Spleen (tissue), 11 donors: ENCODE measurements around the gene BPIFB1. TPM values are rescaled to one million over a fixed set of nuclear protein-coding genes. Genes with fewer than 3 reads are reported as not detected.

Source experiments
- DNase-seq: peaks from one replicate; pipeline ENCODE4 v3.0.0-alpha.2; 2020
- H3K27ac ChIP-seq, 8 donors: fragments of 200-600 bp; sonication (generic) in 7 of 8; 1 replicate in 4 of 8; 2 replicates in 4 of 8; pipeline versions ENCODE4 v1.5.0 to v1.8.0; 2016 to 2021; ENCODE audit warnings: inconsistent platforms in 4 of 8, mild to moderate bottlenecking in 4 of 8, moderate library complexity in 1 of 8
- H3K27me3 ChIP-seq, 7 donors: fragments of 200-600 bp; sonication (generic) in 6 of 7; replicated peaks in 1 of 7; 1 replicate in 4 of 7; 2 replicates in 3 of 7; pipeline versions ENCODE4 v1.5.0 to v1.8.0; 2016 to 2021; ENCODE audit warnings: inconsistent platforms in 3 of 7, mild to moderate bottlenecking in 1 of 7
- H3K36me3 ChIP-seq, 6 donors: fragments of 200-600 bp; sonication (generic) in 5 of 6; 1 replicate in 4 of 6; 2 replicates in 2 of 6; pipeline versions ENCODE4 v1.5.0 to v1.8.0; 2016 to 2021; ENCODE audit warnings: inconsistent platforms in 2 of 6
- H3K4me1 ChIP-seq, 6 donors: fragments of 200-600 bp; sonication (generic) in 5 of 6; 1 replicate in 3 of 6; 2 replicates in 3 of 6; pipeline versions ENCODE4 v1.5.0 to v1.8.0; 2016 to 2021; ENCODE audit warnings: inconsistent platforms in 3 of 6
- H3K4me3 ChIP-seq, 8 donors: fragments of 200-600 bp; sonication (generic) in 7 of 8; 1 replicate in 4 of 8; 2 replicates in 4 of 8; pipeline versions ENCODE4 v1.5.0 to v1.8.0; 2016 to 2021; ENCODE audit warnings: inconsistent platforms in 4 of 8, mild to moderate bottlenecking in 4 of 8, moderate library complexity in 2 of 8
- H3K9me3 ChIP-seq, 8 donors: fragments of 200-600 bp; sonication (generic) in 7 of 8; 1 replicate in 4 of 8; 2 replicates in 4 of 8; pipeline versions ENCODE4 v1.5.0 to v1.8.0; 2016 to 2021; ENCODE audit warnings: inconsistent platforms in 4 of 8
- POLR2A ChIP-seq, 3 donors: fragments of 450-650 bp; IDR thresholded peaks; one replicate each; pipeline ENCODE4 v1.5.1; 2017; ENCODE audit warnings: antibody characterized with exemption in 3 of 3, mild to moderate bottlenecking in 1 of 3
- POLR2AphosphoS5 ChIP-seq, 3 donors: sonication (generic); formaldehyde crosslinking; IDR thresholded peaks; one replicate each; pipeline ENCODE4 v1.5.1; 2017; ENCODE audit warnings: antibody characterized with exemption in 3 of 3
- WGBS, 5 donors: extraction: QIAGEN DNeasy Blood & Tissue Kit in 3 of 5; methylation state at CpG; one replicate each; pipeline versions ENCODE4 v1.1.5 to v1.1.7; 2013 to 2018; 5-methylcytosine and 5-hydroxymethylcytosine counted together
- intact Hi-C: fragments of 100-400 bp; cut with DNase I; formaldehyde crosslinking; loops from one replicate; pipeline ENCODE4 v1.15.0; 2023; ENCODE audit warnings: low total_unique reads
- polyA plus RNA-seq, 3 donors: library from polyadenylated mRNA; stranded (reverse); fragments of 200-250 nt; gene quantifications; one replicate each; pipeline ENCODE4 v1.2.1, GENCODE V29; 2013
- total RNA-seq, 7 donors: library from RNA; depleted of rRNA in 3 of 7; stranded (reverse); fragments of >200 nt in 3 of 7; fragmentation: NEBNext Ultra II Directional in 4 of 7; extraction: Animal tissue kit (Norgen Biotek cat#: 25700) in 4 of 7; gene quantifications; one replicate each; pipeline versions ENCODE4 v1.1.0 to v1.2.1, GENCODE V29; 2016 to 2021
- TF ChIP-seq, protein P1 (sequence below), 11 experiments: fragments of 200-600 bp in 7 of 11; fragments of 450-650 bp in 4 of 11; sonication (generic) in 4 of 11; IDR thresholded peaks in 8 of 11; conservative IDR thresholded peaks in 3 of 11; 1 replicate in 7 of 11; 2 replicates in 4 of 11; pipeline versions ENCODE4 v1.4.0 to v1.8.0; 2016 to 2021; ENCODE audit warnings: antibody characterized with exemption in 11 of 11, inconsistent platforms in 4 of 11, mild to moderate bottlenecking in 1 of 11
- donor health status: healthy with polysubstance abuse.
- donor health status: DM: no; HTN: no; CAD: no; lungs with moderate emphysema.
- donor health status: DM: no; HTN: no; CAD: no.
- donor health status: Bipolar disorder and iron deficiency.
- donor health status: healthy.
- donor health status: DM: no; HTN: no; CAD: no.
- donor health status: DM: yes; HTN: yes; CAD: no.

BPIFB1 gene
- total and polyA plus RNA-seq, 10 donors = 0.06 TPM; not detected in 8

DNA sequence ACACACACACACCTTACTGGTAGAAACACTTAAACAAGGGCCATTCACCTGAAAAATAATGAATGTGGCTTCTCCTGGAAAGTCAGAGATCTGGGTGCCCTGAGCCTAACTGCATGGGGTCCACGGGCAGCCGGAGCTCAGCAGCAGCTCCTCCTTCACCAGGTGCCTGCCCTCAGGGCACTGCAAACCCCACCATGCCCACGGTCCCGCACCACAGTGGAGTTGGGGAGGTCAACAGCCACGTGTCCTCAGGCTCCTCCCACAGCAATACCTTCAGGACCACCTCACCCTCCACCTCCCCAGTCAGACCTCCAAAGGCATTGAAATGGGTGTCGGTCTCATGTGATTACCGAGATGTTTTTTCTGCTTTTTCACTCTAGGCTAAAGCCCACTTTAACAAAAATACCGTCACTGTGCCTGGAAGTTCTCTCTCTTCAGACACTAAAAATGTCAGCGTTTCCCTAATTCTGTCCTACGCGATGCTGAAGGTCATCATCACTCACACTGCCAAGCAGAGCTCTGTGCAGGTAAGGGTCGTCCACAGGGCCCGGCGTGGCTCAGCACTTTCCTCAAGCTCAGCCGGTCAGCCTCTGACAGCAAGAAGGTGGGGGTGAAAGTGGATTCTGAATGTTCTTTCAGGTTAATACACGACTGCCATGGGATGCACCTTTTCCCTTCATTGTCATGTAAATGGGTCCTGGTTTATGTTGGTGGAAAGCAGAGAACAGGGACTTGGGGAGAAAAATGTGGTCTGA is 69.4 kb downstream of the BPIFB1 start:
- Histone ChIP-seq H3K4me1 (no peaks in the 10 kb centered on the region), H3K4me3 (no peak overlapping the region), H3K27ac (no peak overlapping the region), H3K9me3 (no peaks in the 10 kb centered on the region), H3K27me3 (no peaks in the 10 kb centered on the region), H3K36me3 (peaks cover 0 to 94% (median 30%) of the 10 kb centered on the region in 6 donors)
- WGBS, 5 donors = 86 to 92% (median 86%) methylated on average over 16 of the region's 16 CpGs
- intact Hi-C loops = no loop called here
- DNase-seq = no peak
- TF ChIP-seq POLR2AphosphoS5 (IDR thresholded peaks at IDR 0.05) (no peak), POLR2A (IDR thresholded peaks at IDR 0.05) (no peak)
- TF ChIP-seq, protein P1, sequence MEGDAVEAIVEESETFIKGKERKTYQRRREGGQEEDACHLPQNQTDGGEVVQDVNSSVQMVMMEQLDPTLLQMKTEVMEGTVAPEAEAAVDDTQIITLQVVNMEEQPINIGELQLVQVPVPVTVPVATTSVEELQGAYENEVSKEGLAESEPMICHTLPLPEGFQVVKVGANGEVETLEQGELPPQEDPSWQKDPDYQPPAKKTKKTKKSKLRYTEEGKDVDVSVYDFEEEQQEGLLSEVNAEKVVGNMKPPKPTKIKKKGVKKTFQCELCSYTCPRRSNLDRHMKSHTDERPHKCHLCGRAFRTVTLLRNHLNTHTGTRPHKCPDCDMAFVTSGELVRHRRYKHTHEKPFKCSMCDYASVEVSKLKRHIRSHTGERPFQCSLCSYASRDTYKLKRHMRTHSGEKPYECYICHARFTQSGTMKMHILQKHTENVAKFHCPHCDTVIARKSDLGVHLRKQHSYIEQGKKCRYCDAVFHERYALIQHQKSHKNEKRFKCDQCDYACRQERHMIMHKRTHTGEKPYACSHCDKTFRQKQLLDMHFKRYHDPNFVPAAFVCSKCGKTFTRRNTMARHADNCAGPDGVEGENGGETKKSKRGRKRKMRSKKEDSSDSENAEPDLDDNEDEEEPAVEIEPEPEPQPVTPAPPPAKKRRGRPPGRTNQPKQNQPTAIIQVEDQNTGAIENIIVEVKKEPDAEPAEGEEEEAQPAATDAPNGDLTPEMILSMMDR (IDR thresholded peaks at IDR 0.05 in 8 of 11, conservative IDR thresholded peaks at IDR 0.05 in 3 of 11) = no peak

DNA sequence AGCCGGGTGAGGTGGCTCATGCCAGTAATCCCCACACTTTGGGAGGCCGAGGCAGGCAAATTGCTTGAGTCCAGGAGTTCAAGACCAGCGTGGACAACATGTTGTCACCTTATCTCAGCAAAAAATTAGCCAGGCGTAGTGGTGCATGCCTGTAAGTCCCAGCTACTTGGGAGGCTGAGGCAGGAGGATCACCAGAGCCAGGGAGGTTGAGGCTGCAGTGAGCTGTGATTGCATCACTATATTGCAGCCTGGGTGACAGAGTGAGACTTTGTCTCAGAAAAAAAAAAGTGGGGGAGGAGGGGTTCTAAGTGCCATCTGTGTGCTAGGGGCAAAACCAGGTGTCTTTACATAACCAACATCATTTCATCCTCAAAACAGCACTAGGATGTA is 70.0 kb downstream of the BPIFB1 start:
- no peaks in the 10 kb centered on the region for H3K4me1 ChIP-seq
- DNase-seq = no peak
- H3K27ac ChIP-seq = no peak overlapping the region
- intact Hi-C loops = no loop called here
- no peak overlapping the region for H3K4me3 ChIP-seq
- no peaks in the 10 kb centered on the region for H3K9me3 ChIP-seq
- H3K27me3 ChIP-seq = no peaks in the 10 kb centered on the region
- TF ChIP-seq, protein P1 (IDR thresholded peaks at IDR 0.05 in 8 of 11, conservative IDR thresholded peaks at IDR 0.05 in 3 of 11) = no peak
- TF ChIP-seq POLR2A (IDR thresholded peaks at IDR 0.05) = no peak
- WGBS, 5 donors = 89 to 97% (median 93%) methylated on average over 4 of the region's 4 CpGs
- peaks cover 0 to 94% (median 33%) of the 10 kb centered on the region in 6 donors for H3K36me3 ChIP-seq

Other genes with a start within 250 kb of the BPIFB1 start
- not detected for gene BPIFB3, start 229.3 kb upstream of the BPIFB1 start, total RNA-seq
- gene BPIFB3, start 229.3 kb upstream of the BPIFB1 start, polyA plus RNA-seq = not detected
- gene BPIFB4, start 203.6 kb upstream of the BPIFB1 start, total RNA-seq = not detected
- not detected for gene BPIFB4, start 203.6 kb upstream of the BPIFB1 start, polyA plus RNA-seq
- not detected for gene BPIFA2, start 115.1 kb upstream of the BPIFB1 start, total RNA-seq
- not detected for gene BPIFA2, start 115.1 kb upstream of the BPIFB1 start, polyA plus RNA-seq
- not detected for gene BPIFA3, start 65.9 kb upstream of the BPIFB1 start, total RNA-seq
- not detected for gene BPIFA3, start 65.9 kb upstream of the BPIFB1 start, polyA plus RNA-seq
- gene BPIFA1, start 47.2 kb upstream of the BPIFB1 start, total RNA-seq = not detected
- not detected for gene BPIFA1, start 47.2 kb upstream of the BPIFB1 start, polyA plus RNA-seq
- 10 to 100 TPM; 21.3 to 34.6 (median 33.2) TPM for gene CDK5RAP1, start 118.3 kb downstream of the BPIFB1 start, total RNA-seq
- 10 to 100 TPM; 35.6 to 93.0 (median 60.9) TPM for gene CDK5RAP1, start 118.3 kb downstream of the BPIFB1 start, polyA plus RNA-seq
- gene SNTA1, start 160.5 kb downstream of the BPIFB1 start, total RNA-seq = 1 to 10 TPM; 2.4 to 8.7 (median 3.9) TPM
- 1 to 10 TPM; 4.3 to 6.3 (median 5.9) TPM for gene SNTA1, start 160.5 kb downstream of the BPIFB1 start, polyA plus RNA-seq
- 10 to 100 TPM; 17.0 to 25.4 (median 18.9) TPM for gene CBFA2T2, start 206.9 kb downstream of the BPIFB1 start, total RNA-seq
- gene CBFA2T2, start 206.9 kb downstream of the BPIFB1 start, polyA plus RNA-seq = 1 to 10 TPM; 3.3 to 6.9 (median 4.8) TPM